Effector memory CD4-positive, alpha-beta T cell (primary cell): ENCODE data around the gene FAM221A.

Experiments used
- DNase-seq, 3 donors: peaks; one replicate each; pipeline ENCODE4 v3.0.0-alpha.2; 2020
- H3K27ac ChIP-seq: 2 replicates; pipeline ENCODE4 v1.7.0; 2013; ENCODE audit warnings: mild to moderate bottlenecking, low read length, moderate library complexity; ENCODE audit not compliant: insufficient read depth, poor library complexity, severe bottlenecking
- H3K27me3 ChIP-seq: replicated peaks from 2 replicates; pipeline ENCODE4 v1.7.0; 2013; ENCODE audit warnings: mild to moderate bottlenecking, low read length; ENCODE audit not compliant: insufficient read depth, control insufficient read depth, poor library complexity, severe bottlenecking
- H3K36me3 ChIP-seq: 2 replicates; pipeline ENCODE4 v1.7.0; 2013; ENCODE audit warnings: mild to moderate bottlenecking, low read length, moderate library complexity; ENCODE audit not compliant: control insufficient read depth, insufficient read depth
- H3K4me1 ChIP-seq: 2 replicates; pipeline ENCODE4 v1.7.0; 2013; ENCODE audit warnings: low read length, mild to moderate bottlenecking; ENCODE audit not compliant: control insufficient read depth, insufficient read depth, poor library complexity, severe bottlenecking
- H3K4me3 ChIP-seq: 2 replicates; pipeline ENCODE4 v1.7.0; 2013; ENCODE audit warnings: low read length, low read depth, mild to moderate bottlenecking; ENCODE audit not compliant: insufficient read depth, poor library complexity, severe bottlenecking
- H3K9me3 ChIP-seq: 2 replicates; pipeline ENCODE4 v1.7.0; 2013; ENCODE audit warnings: mild to moderate bottlenecking, low read length, moderate library complexity; ENCODE audit not compliant: control insufficient read depth

Gene FAM221A

DNA sequence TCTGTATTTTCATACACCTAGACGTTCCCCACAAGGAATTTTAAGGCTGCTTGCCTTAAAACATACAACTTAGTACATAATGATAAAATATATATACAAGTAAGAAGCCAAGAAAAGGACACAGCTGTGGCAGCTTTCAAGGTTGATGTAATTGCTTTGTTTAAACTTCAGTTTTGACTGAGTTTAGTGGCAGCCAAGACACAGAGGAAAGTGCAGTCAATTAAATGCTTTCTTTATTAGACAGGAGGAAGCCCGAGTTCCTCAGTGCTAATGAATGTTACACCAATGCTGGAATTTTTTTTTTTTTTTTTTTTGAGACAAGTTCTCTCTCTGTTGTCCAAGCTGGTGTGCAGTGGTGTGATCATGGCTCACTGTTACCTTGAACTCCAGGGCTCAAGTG, 18.8 kb downstream of the FAM221A start:
- Histone ChIP-seq H3K27me3 (no peaks in the 10 kb centered on the region), H3K27ac (no peak overlapping the region), H3K9me3 (no peaks in the 10 kb centered on the region), H3K4me3 (no peak overlapping the region), H3K36me3 (peaks cover 8% of the 10 kb centered on the region), H3K4me1 (no peaks in the 10 kb centered on the region)
- DNase-seq, result no peak

DNA sequence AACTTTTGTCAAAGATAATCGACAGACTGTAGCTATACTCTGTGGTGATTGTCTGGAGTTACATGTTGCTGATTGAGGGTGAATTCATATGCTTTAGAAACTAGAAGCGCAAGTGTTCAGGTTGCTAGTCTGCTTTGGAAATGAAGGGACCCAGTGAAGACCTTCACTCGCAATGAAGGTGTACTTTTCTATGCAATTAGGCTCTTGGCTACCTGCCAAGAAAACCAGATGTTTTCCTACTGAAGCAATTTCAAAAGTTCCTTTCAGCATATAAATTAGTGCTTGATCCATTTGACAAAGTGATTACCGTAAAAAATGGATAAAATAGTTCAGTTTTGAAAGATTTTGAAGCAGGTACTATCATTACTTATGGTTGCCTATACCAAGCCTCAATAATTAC, 20.0 kb downstream of the FAM221A start:
- no peak for DNase-seq
- Histone ChIP-seq H3K9me3 (no peaks in the 10 kb centered on the region), H3K27ac (no peak overlapping the region), H3K4me1 (no peaks in the 10 kb centered on the region), H3K36me3 (peaks cover 12% of the 10 kb centered on the region), H3K27me3 (no peaks in the 10 kb centered on the region), H3K4me3 (no peak overlapping the region)

DNA sequence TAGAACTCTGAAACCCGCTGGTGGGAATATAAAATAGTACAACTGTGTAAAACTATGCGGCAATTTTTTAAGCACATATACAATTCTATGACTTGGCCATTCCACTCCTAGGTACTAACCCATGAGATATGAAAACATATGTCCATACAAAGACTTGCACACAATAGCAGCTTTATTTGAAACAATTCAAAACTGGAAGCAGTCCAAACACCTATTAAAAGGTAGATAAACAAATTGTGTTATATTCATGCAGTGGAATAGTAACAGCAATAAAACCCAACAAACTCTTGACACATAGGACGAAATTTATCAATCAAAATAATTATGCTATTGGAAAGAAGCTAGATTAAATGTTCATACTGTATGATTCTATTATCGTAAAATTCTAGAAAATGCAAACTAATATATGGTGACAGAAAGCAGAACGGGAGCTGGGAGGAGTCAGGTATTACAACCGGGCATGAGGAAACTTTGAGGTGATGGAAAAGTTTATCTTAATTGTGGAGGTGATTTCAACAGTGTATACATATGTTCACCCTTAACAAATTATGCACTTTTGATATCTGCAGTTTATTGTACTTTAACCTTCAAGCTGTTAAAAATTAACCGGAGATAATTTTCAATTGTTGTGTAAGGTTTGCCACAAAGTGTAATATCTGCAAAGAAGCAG, 29.2 kb downstream of the FAM221A start:
- Histone ChIP-seq H3K4me1 (no peaks in the 10 kb centered on the region), H3K27me3 (no peaks in the 10 kb centered on the region), H3K36me3 (no peaks in the 10 kb centered on the region), H3K27ac (no peak overlapping the region), H3K4me3 (no peak overlapping the region), H3K9me3 (no peaks in the 10 kb centered on the region)
- no peak for DNase-seq

DNA sequence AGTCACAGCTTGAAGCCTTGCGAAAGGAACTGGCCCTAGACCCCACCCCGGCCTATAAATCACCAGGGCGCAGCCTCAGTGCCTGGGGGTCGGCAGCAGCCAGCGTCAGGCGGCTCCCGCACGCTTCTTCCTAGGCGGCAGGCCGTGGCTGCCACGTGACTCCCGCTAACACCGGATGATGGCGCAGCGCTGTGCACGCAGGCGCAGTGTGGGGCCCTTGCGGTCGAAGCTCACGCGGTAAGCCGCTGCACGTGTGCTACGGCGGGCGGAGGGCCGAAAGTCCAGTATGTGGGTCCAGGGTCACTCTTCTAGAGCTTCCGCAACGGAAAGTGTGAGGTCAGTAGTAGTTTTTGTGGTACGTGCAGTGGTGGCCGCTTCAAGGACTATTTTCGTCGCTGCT, 30.0 kb downstream of the FAM221A start, which contains the start of gene STK31:
Gene STK31, plus strand, starts transcription at position 220 of the 400 bp plus-strand sequence. Its CDS starts 67 bp downstream, at position 287.
- DNase-seq, result no peak

DNA sequence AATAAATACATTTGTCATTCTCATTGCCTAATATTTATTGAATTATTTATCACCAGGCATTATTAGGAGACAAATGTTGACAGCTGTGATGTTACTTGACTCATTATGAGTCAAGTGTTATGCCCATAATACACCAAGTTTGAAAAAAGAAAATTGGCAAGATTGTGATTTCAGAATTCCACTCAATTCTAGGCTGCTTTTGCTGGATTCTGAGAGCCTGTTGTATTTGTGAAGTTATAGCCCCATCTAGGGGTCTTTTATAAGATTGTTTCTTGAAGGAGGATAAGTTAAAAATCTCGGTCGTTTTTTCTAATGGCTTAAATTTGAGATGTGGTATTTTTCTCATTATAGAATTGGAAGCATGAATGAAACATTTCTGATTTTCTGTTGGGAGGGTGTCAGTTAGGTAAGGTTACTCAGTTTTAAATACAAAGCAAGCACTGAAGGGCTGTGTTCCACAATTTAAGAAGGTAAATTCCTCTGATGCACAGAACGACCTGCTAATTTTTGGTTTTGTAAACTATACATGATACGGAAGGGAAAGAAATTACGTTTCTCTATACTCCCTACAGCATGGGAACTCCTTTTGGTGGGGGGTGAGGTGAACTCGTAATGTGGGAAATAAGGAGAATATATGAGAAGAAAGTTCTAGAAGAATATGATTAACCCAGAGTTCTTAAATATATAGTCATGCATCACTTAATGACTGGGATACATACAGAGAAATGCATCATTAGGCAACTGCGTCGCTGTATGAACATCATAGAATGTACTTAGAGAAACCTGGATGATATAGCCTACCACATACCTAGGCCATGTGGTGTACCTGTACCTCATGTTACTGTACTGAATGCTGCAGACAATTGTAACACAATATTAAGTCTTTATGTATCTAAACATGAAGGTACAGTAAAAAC, 32.6 kb downstream of the FAM221A start:
- no peaks in the 10 kb centered on the region for H3K36me3 ChIP-seq
- DNase-seq, result no peak
- no peak overlapping the region for H3K4me3 ChIP-seq
- no peak overlapping the region for H3K27ac ChIP-seq
- H3K9me3 ChIP-seq, result no peaks in the 10 kb centered on the region
- no peaks in the 10 kb centered on the region for H3K4me1 ChIP-seq
- H3K27me3 ChIP-seq, result no peaks in the 10 kb centered on the region

More for the DNA sequence above, 30.0 kb downstream of the FAM221A start, which contains the start of gene STK31:
- Histone ChIP-seq H3K27ac (no peak within 1 kb of the TSS), H3K4me1 (no peaks in the 10 kb centered on the region), H3K4me3 (no peak within 1 kb of the TSS), H3K36me3 (no peaks in the 10 kb centered on the region), H3K9me3 (no peaks in the 10 kb centered on the region), H3K27me3 (no peaks in the 10 kb centered on the region)

DNA sequence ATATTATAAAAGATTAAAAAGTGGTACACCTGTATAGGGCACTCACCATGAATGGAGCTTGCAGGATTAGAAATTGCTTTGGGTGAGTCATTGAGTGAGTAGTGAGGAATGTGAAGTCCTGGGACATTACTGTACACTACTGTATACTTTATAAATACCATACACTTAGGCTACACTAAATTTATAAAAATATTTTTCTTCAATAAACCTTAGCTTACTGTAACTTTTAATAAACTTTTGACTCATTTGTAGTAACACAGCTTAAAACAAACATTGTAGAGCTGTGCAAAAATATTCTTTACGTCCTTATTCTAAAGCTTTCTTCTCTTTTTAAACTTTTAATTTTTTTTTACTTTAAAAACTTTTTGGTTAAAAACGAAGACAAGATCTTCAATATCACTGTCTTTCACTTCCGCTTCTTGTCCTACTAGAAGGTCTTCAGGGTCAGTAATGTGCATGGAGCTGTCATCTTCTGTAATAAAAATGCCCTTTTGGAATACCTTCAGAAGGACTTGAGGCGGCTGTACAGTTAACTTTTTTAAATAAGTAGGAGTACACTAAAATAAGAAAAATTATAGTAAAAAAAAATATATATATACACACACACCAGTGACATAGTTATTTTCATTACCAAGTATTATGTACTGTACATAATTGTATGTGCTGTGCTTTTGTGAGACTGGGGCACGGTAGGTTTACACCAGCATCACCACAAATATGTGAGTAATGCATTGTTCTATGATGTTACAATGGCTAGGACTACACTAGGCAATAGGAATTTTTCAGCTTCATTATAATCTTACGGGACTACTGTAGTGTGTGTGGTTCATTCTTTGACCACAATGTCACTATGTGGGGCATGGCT, 33.5 kb downstream of the FAM221A start:
- no peak for DNase-seq
- H3K9me3 ChIP-seq, result no peaks in the 10 kb centered on the region
- no peak overlapping the region for H3K4me3 ChIP-seq
- no peaks in the 10 kb centered on the region for H3K4me1 ChIP-seq
- H3K36me3 ChIP-seq, result no peaks in the 10 kb centered on the region
- H3K27me3 ChIP-seq, result no peaks in the 10 kb centered on the region
- no peak overlapping the region for H3K27ac ChIP-seq

DNA sequence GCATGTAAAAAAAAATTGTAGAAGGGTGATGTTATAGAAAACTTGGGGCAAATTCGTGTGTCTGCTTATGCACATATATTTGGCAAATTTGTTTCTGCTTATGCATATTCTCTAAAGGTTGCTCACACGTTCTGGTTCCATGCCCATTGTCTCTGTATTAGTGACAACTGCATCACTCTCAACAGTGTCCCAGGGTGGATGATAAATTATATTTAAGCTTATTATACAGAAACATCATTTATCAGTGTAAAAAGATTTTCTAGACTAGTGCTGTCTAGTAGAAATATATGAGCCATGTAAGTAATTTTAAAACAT, 34.1 kb downstream of the FAM221A start:
- Histone ChIP-seq H3K4me1 (no peaks in the 10 kb centered on the region), H3K4me3 (no peak overlapping the region), H3K9me3 (no peaks in the 10 kb centered on the region), H3K36me3 (no peaks in the 10 kb centered on the region), H3K27ac (no peak overlapping the region), H3K27me3 (no peaks in the 10 kb centered on the region)
- DNase-seq, result no peak

DNA sequence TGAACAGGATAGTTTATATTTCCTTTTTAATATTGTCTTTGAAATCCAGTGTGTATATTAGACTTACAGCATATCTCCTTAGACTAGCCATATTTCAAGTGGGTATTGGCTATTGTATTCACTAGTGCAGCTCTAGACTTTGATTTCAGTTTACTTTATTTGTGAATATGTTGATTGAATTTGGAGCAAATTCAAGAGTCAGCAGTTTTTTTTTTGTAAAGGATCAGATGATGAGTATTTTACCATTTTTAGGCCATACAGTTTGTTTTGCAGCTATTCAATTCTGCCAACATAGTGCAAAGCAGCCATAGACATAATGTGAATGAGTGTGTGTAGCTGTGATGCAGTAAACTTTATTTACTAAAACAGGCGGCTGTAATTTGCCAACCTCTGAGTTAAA, 34.6 kb downstream of the FAM221A start:
- no peak for DNase-seq
- Histone ChIP-seq H3K27me3 (no peaks in the 10 kb centered on the region), H3K36me3 (no peaks in the 10 kb centered on the region), H3K4me3 (no peak overlapping the region), H3K9me3 (no peaks in the 10 kb centered on the region), H3K4me1 (no peaks in the 10 kb centered on the region), H3K27ac (no peak overlapping the region)

DNA sequence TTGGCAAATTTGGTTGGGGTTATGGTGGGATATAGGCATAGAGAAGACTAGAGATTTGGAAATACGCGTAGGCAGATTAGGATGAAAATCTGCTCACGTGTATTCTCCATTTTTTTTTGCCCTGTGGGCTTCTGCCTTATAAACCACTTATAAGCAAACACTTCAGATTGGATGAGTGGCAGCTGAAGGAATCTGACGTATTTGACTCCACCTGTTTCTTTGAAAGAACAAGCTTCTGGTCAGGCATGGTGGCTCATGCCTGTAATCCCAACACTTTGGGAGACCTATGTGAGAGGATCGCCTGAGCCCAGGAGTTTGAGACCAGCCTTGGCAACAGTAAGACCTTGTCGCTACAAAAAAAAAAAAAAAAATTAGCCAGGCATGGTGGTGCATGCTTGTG, 35.1 kb downstream of the FAM221A start:
- Histone ChIP-seq H3K36me3 (no peaks in the 10 kb centered on the region), H3K4me3 (no peak overlapping the region), H3K27me3 (no peaks in the 10 kb centered on the region), H3K27ac (no peak overlapping the region), H3K9me3 (no peaks in the 10 kb centered on the region), H3K4me1 (no peaks in the 10 kb centered on the region)
- no peak for DNase-seq
